NB4 (cell line): Measurements from ENCODE around the gene FRAT1.
"Not testable (repeated sequence)": the region's sequence is repeated elsewhere in the genome, so short reads cannot be mapped to it uniquely, and the experiment has no call there.

ENCODE experiments used
- CTCF ChIP-seq: IDR thresholded peaks from one replicate; pipeline ENCODE4 v1.5.1; 2012; ENCODE audit warnings: low read depth, low read length
- MAX ChIP-seq: IDR thresholded peaks from 2 replicates; pipeline ENCODE4 v1.6.1; 2011; ENCODE audit warnings: low read depth, low read length
- MYC ChIP-seq: IDR thresholded peaks from 2 replicates; pipeline ENCODE4 v1.6.1; 2011; ENCODE audit warnings: low read depth, low read length
- POLR2A ChIP-seq: IDR thresholded peaks from 2 replicates; pipeline ENCODE4 v1.6.1; 2011; ENCODE audit warnings: mild to moderate bottlenecking; ENCODE audit not compliant: insufficient read length; ENCODE audit errors: extremely low read depth

- TF ChIP-seq CTCF, POLR2A, MAX, MYC: not testable (repeated sequence)
These were observed 28.3 kb upstream of the FRAT1 start for GRCh38 chr10:97290576-97291356.
